Activated T-cell treated with anti-CD3 and anti-CD28 coated beads, Interleukin-2, amount 50 U/mL, for 72 hours (primary cell): ENCODE results near the gene STYXL1. TPM values are rescaled to one million over a fixed set of nuclear protein-coding genes. Genes with fewer than 3 reads are reported as not detected.
"Not testable (repeated sequence)": the region's sequence is repeated elsewhere in the genome, so short reads cannot be mapped to it uniquely, and the experiment has no call there.

ENCODE experiments used
- ATAC-seq, 2 donors: fragments of 150-1000 bp; cut with Tn5 transposase; replicated peaks in 1 of 2; 2 replicates each; pipeline ENCODE4 v1.10.0; 2021; ENCODE audit warnings: moderate library complexity in 2 of 2, mild to moderate bottlenecking in 1 of 2
- DNase-seq, 2 donors: peaks; one replicate each; pipeline ENCODE4 v3.0.0; 2021 to 2022; ENCODE audit warnings: mixed read lengths in 1 of 2
- H3K27ac Mint-ChIP-seq: one replicate; pipeline ENCODE4 v1.8.0; 2022; ENCODE audit warnings: mild to moderate bottlenecking, moderate library complexity, mixed read lengths
- H3K27me3 Mint-ChIP-seq: one replicate; pipeline ENCODE4 v1.8.0; 2022; ENCODE audit warnings: low read depth, mixed read lengths
- H3K36me3 Mint-ChIP-seq, 2 donors: one replicate each; pipeline ENCODE4 v1.8.0; 2022; ENCODE audit warnings: mixed read lengths in 2 of 2, mild to moderate bottlenecking in 1 of 2; ENCODE audit not compliant: insufficient read depth in 2 of 2
- H3K4me1 Mint-ChIP-seq: one replicate; pipeline ENCODE4 v1.8.0; 2022; ENCODE audit warnings: low read depth, mixed read lengths
- H3K4me3 Mint-ChIP-seq, 2 donors: one replicate each; pipeline ENCODE4 v1.8.0; 2022; ENCODE audit warnings: mild to moderate bottlenecking in 2 of 2, mixed read lengths in 2 of 2, moderate library complexity in 2 of 2
- H3K9me3 Mint-ChIP-seq, 2 donors: one replicate each; pipeline ENCODE4 v1.8.0; 2022; ENCODE audit warnings: mixed read lengths in 2 of 2
- total RNA-seq, 2 donors: library from RNA; stranded (reverse); gene quantifications; one replicate each; pipeline ENCODE4 v1.2.3, GENCODE V29; 2022

STYXL1 gene
- 10 to 100 TPM; 52.0 to 54.6 TPM for total RNA-seq

DNA sequence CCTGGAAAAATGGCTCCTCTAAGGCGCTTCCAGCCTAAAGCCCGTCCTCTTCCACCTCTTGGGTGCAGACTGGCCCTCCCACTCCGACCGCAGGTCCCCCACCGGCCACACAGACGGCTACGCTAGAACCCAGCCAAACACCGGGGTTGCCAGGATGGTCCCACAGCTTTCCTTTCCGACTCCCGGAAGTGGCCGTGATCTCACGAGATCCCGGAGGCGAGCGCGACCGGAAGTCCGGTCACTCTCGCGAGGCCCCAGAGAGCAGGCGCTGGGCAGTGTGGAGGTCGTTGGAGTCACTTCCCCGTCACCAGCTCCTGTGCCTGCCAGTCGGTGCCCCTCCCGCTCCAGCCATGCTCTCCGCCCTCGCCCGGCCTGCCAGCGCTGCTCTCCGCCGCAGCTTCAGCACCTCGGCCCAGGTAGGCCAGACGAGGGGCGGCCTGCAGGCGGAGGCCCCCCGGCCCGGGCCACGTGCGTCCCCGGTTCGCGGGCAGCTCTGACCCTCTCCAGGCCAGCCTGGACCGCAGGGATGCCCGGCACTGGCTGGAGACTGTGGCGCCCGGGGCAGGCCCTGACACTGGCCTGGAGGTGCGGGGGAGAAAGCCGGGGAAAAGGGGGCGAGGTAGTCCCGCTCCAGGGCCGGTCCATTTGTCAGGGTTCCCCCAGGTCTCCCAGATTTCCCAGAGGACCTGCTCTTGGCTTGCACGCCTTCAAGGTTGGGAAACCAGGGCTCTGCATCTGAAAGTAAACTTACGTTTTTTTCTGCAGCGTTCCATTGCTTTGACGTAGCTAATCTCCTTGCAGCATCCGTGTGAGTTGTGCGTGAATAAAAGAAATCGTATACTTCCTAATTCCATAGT is at the start of gene STYXL1, which contains the start of gene MDH2:
Gene STYXL1, minus strand, starts transcription at position 190 of the 857 bp plus-strand sequence. CDS start 17,477 bp downstream, outside the sequence.
Gene MDH2, plus strand, starts transcription at position 296 of the 857 bp plus-strand sequence. Its CDS starts 55 bp downstream, at position 351.
- H3K9me3 Mint-ChIP-seq, result peaks cover 0 to 2% of the 10 kb centered on the region in 2 donors
- peaks cover 11 to 14% of the 10 kb centered on the region in 2 donors for H3K36me3 Mint-ChIP-seq
- ATAC-seq (peak; percentile 98 to 99), DNase-seq (peak; percentile 94 to 96)
- H3K27ac Mint-ChIP-seq, result peak within 1 kb of the TSS; percentile 94
- H3K4me1 Mint-ChIP-seq, result peaks cover 49% of the 10 kb centered on the region
- H3K27me3 Mint-ChIP-seq, result no peaks in the 10 kb centered on the region
- H3K4me3 Mint-ChIP-seq, result peak within 1 kb of the TSS; percentile 96 to 98

GRCh38 chr7:76095908-76096307 is 48.1 kb upstream of the STYXL1 start:
- Mint-ChIP-seq H3K4me1 (no peaks in the 10 kb centered on the region), H3K27me3 (no peaks in the 10 kb centered on the region), H3K9me3 (no peaks in the 10 kb centered on the region), H3K4me3 (no peak overlapping the region), H3K27ac (no peak overlapping the region), H3K36me3 (no peaks in the 10 kb centered on the region)
- ATAC-seq (no peak), DNase-seq (no peak)

DNA sequence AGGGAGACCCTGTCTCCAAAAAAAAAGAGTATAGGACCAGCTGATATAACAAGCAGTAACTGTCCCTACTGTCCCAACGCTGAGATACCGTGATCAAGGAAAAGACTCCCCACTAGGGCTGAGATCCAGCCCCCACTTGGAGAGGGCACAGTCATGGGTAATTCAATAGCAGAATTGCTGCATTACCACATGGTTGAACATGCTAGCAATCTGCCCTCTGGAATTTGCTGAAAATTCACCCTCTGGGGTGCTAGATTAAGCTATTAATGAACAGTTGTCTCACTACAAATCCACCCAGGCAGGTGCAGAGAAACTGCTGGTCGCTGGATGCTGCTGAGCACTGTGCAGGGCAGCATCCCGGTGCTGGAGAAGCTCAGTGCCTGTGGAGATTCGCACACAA is 46.5 kb upstream of the STYXL1 start:
- not testable (repeated sequence) for DNase-seq, H3K4me3 Mint-ChIP-seq, H3K9me3 Mint-ChIP-seq, H3K4me1 Mint-ChIP-seq, ATAC-seq, H3K27me3 Mint-ChIP-seq, H3K36me3 Mint-ChIP-seq, H3K27ac Mint-ChIP-seq

DNA sequence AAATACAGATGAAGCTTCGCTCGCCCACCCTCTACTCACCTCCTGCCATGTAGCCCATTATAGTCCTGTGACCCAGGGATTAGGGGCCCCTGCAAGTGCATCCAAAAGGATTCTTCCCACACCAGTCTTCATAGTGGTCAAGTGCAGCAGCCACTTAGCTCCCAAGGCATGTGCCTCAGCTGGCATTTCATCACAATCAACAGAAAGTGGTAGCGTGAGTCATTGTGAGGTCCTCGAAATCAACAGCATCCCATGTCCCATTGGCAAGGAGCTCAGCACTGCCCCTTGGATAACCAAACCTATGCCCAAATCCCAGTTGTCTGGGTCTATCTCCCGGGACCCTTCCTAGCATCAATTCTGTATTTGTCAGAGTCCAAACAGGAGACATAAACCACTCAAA is 45.7 kb upstream of the STYXL1 start:
- not testable (repeated sequence) for H3K9me3 Mint-ChIP-seq, H3K4me1 Mint-ChIP-seq, H3K36me3 Mint-ChIP-seq, DNase-seq, ATAC-seq, H3K4me3 Mint-ChIP-seq, H3K27me3 Mint-ChIP-seq, H3K27ac Mint-ChIP-seq

GRCh38 chr7:76091506-76091905 is 43.7 kb upstream of the STYXL1 start:
- no peak overlapping the region for H3K27ac Mint-ChIP-seq
- no peaks in the 10 kb centered on the region for H3K9me3 Mint-ChIP-seq
- no peak overlapping the region for H3K4me3 Mint-ChIP-seq
- no peaks in the 10 kb centered on the region for H3K27me3 Mint-ChIP-seq
- ATAC-seq, result no peak
- no peaks in the 10 kb centered on the region for H3K36me3 Mint-ChIP-seq
- H3K4me1 Mint-ChIP-seq, result no peaks in the 10 kb centered on the region
- DNase-seq, result no peak

DNA sequence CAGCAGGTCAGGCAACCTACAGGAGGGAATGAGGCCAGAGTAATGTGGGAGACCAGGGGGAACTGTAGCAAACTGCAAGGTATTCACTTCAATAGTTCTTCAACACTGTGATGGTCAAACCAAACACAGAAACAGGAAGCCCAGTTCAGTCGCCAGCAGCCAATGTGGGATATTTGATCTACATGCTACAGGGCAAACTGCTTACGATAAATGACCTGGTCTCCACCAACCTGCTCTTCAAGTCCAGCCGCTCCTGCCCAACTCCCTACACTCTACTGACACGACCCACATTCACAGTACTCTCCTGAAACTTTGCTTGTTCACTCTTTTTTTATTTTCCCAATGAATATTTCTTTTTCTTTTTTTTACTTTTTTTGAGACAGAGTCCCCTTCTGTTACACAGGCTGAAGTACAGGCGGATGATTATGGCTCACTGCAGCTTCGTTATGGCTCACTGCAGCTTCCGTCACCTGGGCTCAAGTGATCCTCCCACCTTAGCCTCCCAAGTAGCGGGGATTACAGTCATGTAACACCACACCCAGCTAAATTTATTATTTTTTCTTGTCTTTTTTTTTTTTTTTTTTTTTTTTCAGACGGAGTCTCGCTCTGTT is 42.2 kb upstream of the STYXL1 start:
- Mint-ChIP-seq H3K27me3 (no peaks in the 10 kb centered on the region), H3K36me3 (no peaks in the 10 kb centered on the region), H3K9me3 (no peaks in the 10 kb centered on the region), H3K4me1 (no peaks in the 10 kb centered on the region), H3K27ac (no peak overlapping the region), H3K4me3 (no peak overlapping the region)
- no peak for ATAC-seq
- DNase-seq, result no peak

DNA sequence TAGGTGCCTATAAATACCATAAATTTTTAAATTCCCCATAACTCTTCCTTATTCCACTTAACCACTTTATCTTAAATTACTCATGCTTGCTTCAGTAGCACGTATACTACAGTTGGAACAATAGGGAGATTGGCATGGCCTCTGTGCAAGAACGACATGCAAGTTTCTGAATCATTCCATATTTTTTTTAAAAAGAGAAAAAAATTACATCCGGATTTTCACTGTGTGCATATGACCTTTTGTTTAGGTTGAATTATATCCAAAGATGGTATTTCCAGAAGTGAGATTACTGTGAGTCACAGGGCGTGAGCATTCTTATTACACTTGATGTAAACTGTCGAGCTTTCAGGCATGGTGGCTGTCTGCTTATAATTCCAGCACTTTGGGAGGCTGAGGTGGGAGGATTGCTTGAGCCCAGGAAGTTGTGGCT is 39.6 kb upstream of the STYXL1 start:
- not testable (repeated sequence) for H3K36me3 Mint-ChIP-seq, H3K9me3 Mint-ChIP-seq, H3K27ac Mint-ChIP-seq, H3K27me3 Mint-ChIP-seq, ATAC-seq, H3K4me3 Mint-ChIP-seq, H3K4me1 Mint-ChIP-seq, DNase-seq

- no peaks in the 10 kb centered on the region for H3K36me3 Mint-ChIP-seq
Observed at GRCh38 chr7:76086070-76086469, 38.3 kb upstream of the STYXL1 start.

DNA sequence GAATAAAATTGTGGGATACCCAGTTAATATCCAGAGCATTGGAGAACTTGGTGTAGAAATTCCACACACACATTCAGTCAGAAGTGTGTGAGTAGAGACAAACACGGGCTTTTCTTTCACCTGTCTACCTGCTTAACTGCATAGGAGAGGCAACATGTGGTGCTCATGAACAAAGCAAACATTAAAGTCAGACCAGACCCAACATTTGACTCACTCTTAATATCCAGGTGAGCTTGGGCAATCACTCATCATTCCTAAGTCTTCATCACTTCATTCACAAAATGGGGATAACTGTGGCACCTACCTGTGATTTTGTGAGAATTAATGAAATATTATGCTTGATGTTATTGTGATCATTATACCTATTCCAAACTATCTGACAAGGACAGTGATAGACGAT is 36.3 kb upstream of the STYXL1 start:
- not testable (repeated sequence) for ATAC-seq, H3K27ac Mint-ChIP-seq, H3K9me3 Mint-ChIP-seq, H3K36me3 Mint-ChIP-seq, DNase-seq, H3K4me3 Mint-ChIP-seq, H3K4me1 Mint-ChIP-seq
- peaks cover 14% of the 10 kb centered on the region for H3K27me3 Mint-ChIP-seq

More at GRCh38 chr7:76086070-76086469, 38.3 kb upstream of the STYXL1 start:
- DNase-seq (no peak), ATAC-seq (no peak)
- peaks cover 7% of the 10 kb centered on the region for H3K27me3 Mint-ChIP-seq
- H3K4me1 Mint-ChIP-seq, result no peaks in the 10 kb centered on the region
- H3K4me3 Mint-ChIP-seq, result no peak overlapping the region
- no peak overlapping the region for H3K27ac Mint-ChIP-seq
- no peaks in the 10 kb centered on the region for H3K9me3 Mint-ChIP-seq

DNA sequence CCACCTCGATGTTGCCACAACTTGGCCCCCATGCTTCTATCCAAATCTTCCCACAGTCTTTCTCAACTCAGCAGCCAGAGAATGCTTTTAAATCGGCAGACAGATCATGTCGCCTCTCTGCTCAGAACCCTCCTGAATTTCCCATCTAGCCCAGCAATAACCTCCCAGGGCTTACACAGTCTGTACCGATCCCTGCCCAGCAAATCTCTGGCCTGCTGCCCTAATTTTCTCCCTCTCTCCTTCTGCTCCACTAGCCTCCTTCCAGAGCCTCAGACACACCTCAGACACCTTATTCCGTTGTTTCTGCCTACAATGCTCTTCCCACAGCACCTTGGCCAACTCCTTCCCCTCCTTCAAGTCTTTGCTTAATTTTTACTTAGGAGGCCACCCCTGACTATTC is 32.4 kb upstream of the STYXL1 start:
- no peak overlapping the region for H3K4me3 Mint-ChIP-seq
- H3K27me3 Mint-ChIP-seq, result peaks cover 14% of the 10 kb centered on the region
- no peak for ATAC-seq
- peaks cover 10% of the 10 kb centered on the region for H3K4me1 Mint-ChIP-seq
- H3K27ac Mint-ChIP-seq, result no peak overlapping the region
- no peak for DNase-seq
- H3K9me3 Mint-ChIP-seq, result peaks cover 0 to 2% of the 10 kb centered on the region in 2 donors
- H3K36me3 Mint-ChIP-seq, result no peaks in the 10 kb centered on the region

- Mint-ChIP-seq H3K9me3 (peaks cover 0 to 2% of the 10 kb centered on the region in 2 donors), H3K4me1 (peaks cover 10% of the 10 kb centered on the region), H3K27ac (no peak overlapping the region), H3K36me3 (peaks cover 0 to 2% of the 10 kb centered on the region in 2 donors), H3K27me3 (peaks cover 7% of the 10 kb centered on the region), H3K4me3 (peak overlapping the region in 1 of 2 donors; percentile 15)
- ATAC-seq, result no peak
- DNase-seq, result no peak
Observed at GRCh38 chr7:76077435-76077834, 29.6 kb upstream of the STYXL1 start.

DNA sequence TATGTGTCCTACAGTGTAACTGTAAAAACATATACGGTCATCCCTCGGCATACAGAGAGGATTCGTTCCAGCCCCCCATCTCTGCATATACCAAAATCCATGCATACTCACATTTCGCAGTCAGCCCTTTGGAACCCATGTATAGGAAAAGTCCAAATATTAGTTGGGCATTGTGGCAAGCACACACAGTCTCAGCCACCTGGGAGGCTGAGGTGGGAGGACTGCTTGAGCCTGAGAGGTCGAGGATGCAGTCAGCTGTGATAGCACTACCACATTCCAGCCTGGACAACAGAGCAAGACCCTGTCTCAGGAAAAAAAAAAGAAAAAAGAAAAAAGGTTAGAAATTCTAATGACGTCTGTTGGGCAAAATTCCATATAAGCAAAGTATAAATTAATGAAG is 29.2 kb upstream of the STYXL1 start:
- Mint-ChIP-seq H3K9me3 (peaks cover 0 to 2% of the 10 kb centered on the region in 2 donors), H3K4me3 (peak overlapping the region in 1 of 2 donors; percentile 15), H3K4me1 (peaks cover 10% of the 10 kb centered on the region), H3K27ac (no peak overlapping the region), H3K36me3 (peaks cover 0 to 2% of the 10 kb centered on the region in 2 donors), H3K27me3 (peaks cover 7% of the 10 kb centered on the region)
- no peak for ATAC-seq
- DNase-seq, result no peak

- H3K36me3 Mint-ChIP-seq, result peaks cover 0 to 2% of the 10 kb centered on the region in 2 donors
- DNase-seq (no peak), ATAC-seq (no peak)
- H3K9me3 Mint-ChIP-seq, result peaks cover 0 to 2% of the 10 kb centered on the region in 2 donors
- no peak overlapping the region for H3K4me3 Mint-ChIP-seq
- H3K27ac Mint-ChIP-seq, result no peak overlapping the region
- peaks cover 10% of the 10 kb centered on the region for H3K4me1 Mint-ChIP-seq
- H3K27me3 Mint-ChIP-seq, result peaks cover under 1% of the 10 kb centered on the region
Observed at GRCh38 chr7:76074972-76075370, 27.2 kb upstream of the STYXL1 start.
